Large intestine (tissue), 3 donors: ENCODE results near the gene KMT5C. TPM values are rescaled to one million over a fixed set of nuclear protein-coding genes. Genes with fewer than 3 reads are reported as not detected.

Source experiments
- DNase-seq, 2 donors: peaks; one replicate each; pipeline versions ENCODE4 v3.0.0 to v3.0.0-alpha.2; 2013
- H3K27ac ChIP-seq: one replicate; pipeline ENCODE4 v1.5.1; 2013; ENCODE audit warnings: low read length
- H3K27me3 ChIP-seq: 2 replicates; pipeline ENCODE4 v1.6.1; 2013; ENCODE audit warnings: low read length; ENCODE audit not compliant: control insufficient read depth, insufficient read depth
- H3K36me3 ChIP-seq: 2 replicates; pipeline ENCODE4 v1.6.1; 2013; ENCODE audit warnings: low read length; ENCODE audit not compliant: control insufficient read depth, insufficient read depth
- H3K4me1 ChIP-seq: one replicate; pipeline ENCODE4 v1.6.1; 2013; ENCODE audit warnings: low read length; ENCODE audit not compliant: control insufficient read depth, insufficient read depth
- H3K4me3 ChIP-seq: one replicate; pipeline ENCODE4 v1.5.1; 2013; ENCODE audit warnings: low read length
- H3K9me3 ChIP-seq: one replicate; pipeline ENCODE4 v1.6.1; 2013; ENCODE audit warnings: mild to moderate bottlenecking, low read depth, low read length, moderate library complexity; ENCODE audit not compliant: control insufficient read depth
- WGBS: methylation state at CpG from one replicate; pipeline ENCODE4 v1.1.5; 2013; ENCODE audit warnings: low lambda C conversion rate; ENCODE audit not compliant: insufficient coverage; 5-methylcytosine and 5-hydroxymethylcytosine counted together
- polyA plus RNA-seq: library from polyadenylated mRNA; unstranded; fragments of 120-200 nt; gene quantifications from one replicate; pipeline ENCODE4 v1.2.1, GENCODE V29; 2013

Gene KMT5C
- polyA plus RNA-seq, 1 donor, result 21.5 TPM

- Histone ChIP-seq H3K4me3 (peak overlapping the region; percentile 90), H3K9me3 (no peaks in the 10 kb centered on the region), H3K27me3 (no peaks in the 10 kb centered on the region), H3K36me3 (peaks cover 44% of the 10 kb centered on the region), H3K4me1 (peaks cover 30% of the 10 kb centered on the region), H3K27ac (peak overlapping the region; percentile 57)
- WGBS, result no CpG with 5 or more reads among the region's 33 CpGs
- DNase-seq, result no peak
Measured at GRCh38 chr19:55386493-55386971, 46.9 kb downstream of the KMT5C start.

- H3K4me3 ChIP-seq, result peak overlapping the region; percentile 90
- DNase-seq, result no peak
- no peaks in the 10 kb centered on the region for H3K27me3 ChIP-seq
- no peaks in the 10 kb centered on the region for H3K9me3 ChIP-seq
- H3K36me3 ChIP-seq, result peaks cover 49% of the 10 kb centered on the region
- peaks cover 30% of the 10 kb centered on the region for H3K4me1 ChIP-seq
- H3K27ac ChIP-seq, result no peak overlapping the region
- WGBS, result no CpG with 5 or more reads among the region's 24 CpGs
Measured at GRCh38 chr19:55387736-55388497, 48.2 kb downstream of the KMT5C start.

- no CpG with 5 or more reads among the region's 21 CpGs for WGBS
- Histone ChIP-seq H3K27me3 (no peaks in the 10 kb centered on the region), H3K27ac (no peak overlapping the region), H3K4me1 (peaks cover 20% of the 10 kb centered on the region), H3K9me3 (no peaks in the 10 kb centered on the region), H3K4me3 (no peak overlapping the region), H3K36me3 (peaks cover 49% of the 10 kb centered on the region)
- DNase-seq, result no peak
Measured at GRCh38 chr19:55389386-55390317, 50.0 kb downstream of the KMT5C start.

- no CpG with 5 or more reads among the region's 7 CpGs for WGBS
- no peaks in the 10 kb centered on the region for H3K27me3 ChIP-seq
- H3K9me3 ChIP-seq, result no peaks in the 10 kb centered on the region
- H3K4me1 ChIP-seq, result peaks cover 16% of the 10 kb centered on the region
- H3K4me3 ChIP-seq, result no peak overlapping the region
- no peak for DNase-seq
- peaks cover 49% of the 10 kb centered on the region for H3K36me3 ChIP-seq
- H3K27ac ChIP-seq, result no peak overlapping the region
Measured at GRCh38 chr19:55390461-55390880, 50.8 kb downstream of the KMT5C start.

- H3K27ac ChIP-seq, result no peak overlapping the region
- WGBS, result no CpG with 5 or more reads among the region's 12 CpGs
- H3K4me3 ChIP-seq, result no peak overlapping the region
- H3K36me3 ChIP-seq, result peaks cover 49% of the 10 kb centered on the region
- H3K27me3 ChIP-seq, result no peaks in the 10 kb centered on the region
- H3K4me1 ChIP-seq, result peaks cover 16% of the 10 kb centered on the region
- DNase-seq, result no peak
- no peaks in the 10 kb centered on the region for H3K9me3 ChIP-seq
Measured at GRCh38 chr19:55391191-55391670, 51.6 kb downstream of the KMT5C start.

- H3K4me3 ChIP-seq, result no peak overlapping the region
- no peak overlapping the region for H3K27ac ChIP-seq
- no peak for DNase-seq
- H3K36me3 ChIP-seq, result peaks cover 49% of the 10 kb centered on the region
- H3K9me3 ChIP-seq, result no peaks in the 10 kb centered on the region
- WGBS, result no CpG with 5 or more reads among the region's 18 CpGs
- H3K4me1 ChIP-seq, result peaks cover 15% of the 10 kb centered on the region
- no peaks in the 10 kb centered on the region for H3K27me3 ChIP-seq
Measured at GRCh38 chr19:55391702-55392615, 52.3 kb downstream of the KMT5C start.

- no peak overlapping the region for H3K4me3 ChIP-seq
- no peak overlapping the region for H3K27ac ChIP-seq
- no CpG with 5 or more reads among the region's 18 CpGs for WGBS
- DNase-seq, result no peak
- peaks cover 38% of the 10 kb centered on the region for H3K36me3 ChIP-seq
- no peaks in the 10 kb centered on the region for H3K27me3 ChIP-seq
- no peaks in the 10 kb centered on the region for H3K9me3 ChIP-seq
- H3K4me1 ChIP-seq, result peaks cover 4% of the 10 kb centered on the region
Measured at GRCh38 chr19:55392820-55393761, 53.4 kb downstream of the KMT5C start.
